Esophagus squamous epithelium (tissue), 5 donors: ENCODE measurements around the gene RSPH9. TPM values are rescaled to one million over a fixed set of nuclear protein-coding genes. Genes with fewer than 3 reads are reported as not detected.

Experiments
- DNase-seq: peaks from one replicate; lab custom pipeline; 2025; lab: John Stamatoyannopoulos, UW
- H3K27ac ChIP-seq, 4 donors: fragments of 200-600 bp; sonication (generic); one replicate each; pipeline ENCODE4 v1.5.1; 2016 to 2019; ENCODE audit warnings: mild to moderate bottlenecking in 1 of 4
- H3K27me3 ChIP-seq, 4 donors: fragments of 200-600 bp; sonication (generic); 1 replicate in 3 of 4; 2 replicates in 1 of 4; pipeline versions ENCODE4 v1.5.1 to v1.6.0; 2017 to 2021; ENCODE audit warnings: antibody characterized with exemption in 1 of 4
- H3K36me3 ChIP-seq, 3 donors: fragments of 200-600 bp; sonication (generic); one replicate each; pipeline ENCODE4 v1.5.1; 2016 to 2019
- H3K4me1 ChIP-seq, 3 donors: fragments of 200-600 bp; sonication (generic); one replicate each; pipeline ENCODE4 v1.5.1; 2017 to 2019
- H3K4me3 ChIP-seq, 4 donors: fragments of 200-600 bp; sonication (generic); 1 replicate in 3 of 4; 2 replicates in 1 of 4; pipeline ENCODE4 v1.5.1; 2016 to 2019; ENCODE audit warnings: mild to moderate bottlenecking in 2 of 4, moderate library complexity in 1 of 4
- H3K9me3 ChIP-seq, 3 donors: fragments of 200-600 bp; sonication (generic); one replicate each; pipeline ENCODE4 v1.5.1; 2016 to 2019
- POLR2A ChIP-seq, 4 donors: fragments of 450-650 bp; IDR thresholded peaks; one replicate each; pipeline ENCODE4 v1.6.1; 2017; ENCODE audit warnings: antibody characterized with exemption in 4 of 4, mild to moderate bottlenecking in 4 of 4, moderate library complexity in 3 of 4
- WGBS, 2 donors: methylation state at CpG; one replicate each; pipeline ENCODE4 v1.1.5; 2018; 5-methylcytosine and 5-hydroxymethylcytosine counted together
- intact Hi-C: fragments of 100-400 bp; cut with DNase I; formaldehyde crosslinking; loops from one replicate; pipeline ENCODE4 v1.15.0; 2022
- total RNA-seq, 4 donors: library from RNA; depleted of rRNA; stranded (reverse); fragments of >200 nt; gene quantifications; one replicate each; pipeline ENCODE4 v1.1.0, GENCODE V29; 2016
- TF ChIP-seq, protein P1 (sequence below), 6 experiments: fragments of 450-650 bp in 4 of 6; fragments of 200-600 bp in 2 of 6; sonication (generic) in 2 of 6; IDR thresholded peaks; one replicate each; pipeline ENCODE4 v1.5.1; 2016 to 2019; ENCODE audit warnings: antibody characterized with exemption in 6 of 6, mild to moderate bottlenecking in 4 of 6, moderate library complexity in 4 of 6
- donor health status: DM: yes; HTN: yes; CAD: no.

The RSPH9 gene
- total RNA-seq, 4 donors from 2014 or later, result 0.15 to 0.38 TPM; not detected in 2

DNA sequence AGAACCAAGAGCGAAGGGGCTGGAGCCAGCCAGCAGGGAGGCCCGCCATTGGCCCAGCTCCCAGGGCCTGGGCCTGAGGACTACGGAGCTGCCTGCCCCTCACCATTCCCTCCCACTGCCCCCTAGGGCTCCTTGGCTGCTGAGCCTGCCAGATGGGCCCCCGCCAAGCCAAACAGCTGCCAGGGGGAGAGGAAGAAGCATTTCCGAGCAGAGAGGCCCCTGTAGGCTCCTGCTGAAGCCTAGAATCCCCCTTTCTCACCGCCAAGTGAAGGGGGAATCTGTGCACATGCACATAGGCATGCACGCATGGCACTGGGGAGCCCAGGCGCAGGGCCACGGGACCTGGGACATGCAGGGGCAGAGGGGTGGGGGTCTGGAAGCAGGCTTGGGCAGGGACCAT lies 71.3 kb downstream of the RSPH9 start:
- Histone ChIP-seq H3K36me3 (no peaks in the 10 kb centered on the region), H3K27ac (peak overlapping the region in 2 of 4 donors; percentile 23 to 70), H3K27me3 (peaks cover 0 to 5% (median 0%) of the 10 kb centered on the region in 4 donors), H3K4me3 (no peak overlapping the region), H3K4me1 (peaks cover 0 to 29% (median 14%) of the 10 kb centered on the region in 3 donors), H3K9me3 (no peaks in the 10 kb centered on the region)
- DNase-seq, result no peak
- WGBS, 2 donors, result 0 to 62% methylated on average over 1 to 2 of the region's 9 CpGs
- TF ChIP-seq, protein P1, sequence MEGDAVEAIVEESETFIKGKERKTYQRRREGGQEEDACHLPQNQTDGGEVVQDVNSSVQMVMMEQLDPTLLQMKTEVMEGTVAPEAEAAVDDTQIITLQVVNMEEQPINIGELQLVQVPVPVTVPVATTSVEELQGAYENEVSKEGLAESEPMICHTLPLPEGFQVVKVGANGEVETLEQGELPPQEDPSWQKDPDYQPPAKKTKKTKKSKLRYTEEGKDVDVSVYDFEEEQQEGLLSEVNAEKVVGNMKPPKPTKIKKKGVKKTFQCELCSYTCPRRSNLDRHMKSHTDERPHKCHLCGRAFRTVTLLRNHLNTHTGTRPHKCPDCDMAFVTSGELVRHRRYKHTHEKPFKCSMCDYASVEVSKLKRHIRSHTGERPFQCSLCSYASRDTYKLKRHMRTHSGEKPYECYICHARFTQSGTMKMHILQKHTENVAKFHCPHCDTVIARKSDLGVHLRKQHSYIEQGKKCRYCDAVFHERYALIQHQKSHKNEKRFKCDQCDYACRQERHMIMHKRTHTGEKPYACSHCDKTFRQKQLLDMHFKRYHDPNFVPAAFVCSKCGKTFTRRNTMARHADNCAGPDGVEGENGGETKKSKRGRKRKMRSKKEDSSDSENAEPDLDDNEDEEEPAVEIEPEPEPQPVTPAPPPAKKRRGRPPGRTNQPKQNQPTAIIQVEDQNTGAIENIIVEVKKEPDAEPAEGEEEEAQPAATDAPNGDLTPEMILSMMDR (IDR thresholded peaks at IDR 0.05), result no peak
- no peak for TF ChIP-seq POLR2A (IDR thresholded peaks at IDR 0.05)
- intact Hi-C loops, result no loop called here

DNA sequence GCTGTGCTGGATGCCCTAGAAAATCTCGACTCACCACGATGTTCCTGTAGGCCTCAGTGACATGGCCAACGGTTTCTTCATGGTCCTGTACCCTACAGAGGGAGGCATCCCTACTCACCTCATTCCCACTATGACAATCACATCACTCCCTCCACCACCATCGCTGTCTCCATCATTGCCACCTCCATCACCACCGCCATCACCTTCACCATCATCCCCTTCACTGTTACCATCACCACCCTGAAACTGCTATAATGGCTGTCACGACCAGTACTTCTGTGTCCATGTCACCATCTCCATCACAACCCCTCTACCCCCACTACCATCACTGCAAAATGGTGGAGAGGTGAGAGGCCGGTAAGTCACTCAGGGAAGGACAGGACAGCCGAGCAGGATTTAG lies 72.6 kb downstream of the RSPH9 start:
- Histone ChIP-seq H3K9me3 (no peaks in the 10 kb centered on the region), H3K27me3 (peaks cover 0 to 5% (median 0%) of the 10 kb centered on the region in 4 donors), H3K4me1 (peaks cover 0 to 29% (median 14%) of the 10 kb centered on the region in 3 donors), H3K27ac (peak overlapping the region in 2 of 4 donors; percentile 25 to 72), H3K4me3 (no peak overlapping the region), H3K36me3 (no peaks in the 10 kb centered on the region)
- no peak for DNase-seq
- intact Hi-C loops, result no loop called here
- 82 to 88% methylated on average over 6 to 7 of the region's 8 CpGs for WGBS, 2 donors
- TF ChIP-seq, protein P1 (IDR thresholded peaks at IDR 0.05), result no peak
- no peak for TF ChIP-seq POLR2A (IDR thresholded peaks at IDR 0.05)

DNA sequence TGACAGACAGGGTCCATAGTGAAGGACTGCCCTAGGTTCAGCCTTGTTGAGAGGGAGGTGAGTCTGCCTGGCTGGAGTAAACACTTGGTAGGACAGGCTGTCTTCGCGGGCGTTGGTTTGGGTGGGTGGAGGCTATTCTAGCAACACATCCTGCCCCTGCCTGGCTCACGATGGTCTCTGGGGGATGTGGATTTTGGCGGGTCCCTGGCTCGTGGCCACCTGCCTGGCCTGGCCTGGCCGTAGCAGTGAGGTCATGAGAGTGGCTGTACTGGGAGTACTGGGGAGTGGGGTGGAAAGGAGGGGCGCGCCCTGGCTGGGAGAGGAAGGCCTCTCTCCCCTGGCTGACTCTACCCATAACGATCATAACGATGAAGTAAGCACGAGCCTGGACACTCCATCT lies 73.0 kb downstream of the RSPH9 start:
- Histone ChIP-seq H3K36me3 (no peaks in the 10 kb centered on the region), H3K4me1 (peaks cover 0 to 29% (median 14%) of the 10 kb centered on the region in 3 donors), H3K27me3 (peaks cover 0 to 5% (median 0%) of the 10 kb centered on the region in 4 donors), H3K4me3 (no peak overlapping the region), H3K9me3 (no peaks in the 10 kb centered on the region), H3K27ac (peak overlapping the region in 3 of 4 donors; percentile 34 to 72 (median 50))
- no peak for TF ChIP-seq POLR2A (IDR thresholded peaks at IDR 0.05)
- TF ChIP-seq, protein P1 (IDR thresholded peaks at IDR 0.05), result no peak
- no peak for DNase-seq
- WGBS, 2 donors, result 95% methylated on average over 4 of the region's 12 CpGs; no CpG with 5 or more reads in 1 of the 2 donors
- intact Hi-C loops, result no loop called here

DNA sequence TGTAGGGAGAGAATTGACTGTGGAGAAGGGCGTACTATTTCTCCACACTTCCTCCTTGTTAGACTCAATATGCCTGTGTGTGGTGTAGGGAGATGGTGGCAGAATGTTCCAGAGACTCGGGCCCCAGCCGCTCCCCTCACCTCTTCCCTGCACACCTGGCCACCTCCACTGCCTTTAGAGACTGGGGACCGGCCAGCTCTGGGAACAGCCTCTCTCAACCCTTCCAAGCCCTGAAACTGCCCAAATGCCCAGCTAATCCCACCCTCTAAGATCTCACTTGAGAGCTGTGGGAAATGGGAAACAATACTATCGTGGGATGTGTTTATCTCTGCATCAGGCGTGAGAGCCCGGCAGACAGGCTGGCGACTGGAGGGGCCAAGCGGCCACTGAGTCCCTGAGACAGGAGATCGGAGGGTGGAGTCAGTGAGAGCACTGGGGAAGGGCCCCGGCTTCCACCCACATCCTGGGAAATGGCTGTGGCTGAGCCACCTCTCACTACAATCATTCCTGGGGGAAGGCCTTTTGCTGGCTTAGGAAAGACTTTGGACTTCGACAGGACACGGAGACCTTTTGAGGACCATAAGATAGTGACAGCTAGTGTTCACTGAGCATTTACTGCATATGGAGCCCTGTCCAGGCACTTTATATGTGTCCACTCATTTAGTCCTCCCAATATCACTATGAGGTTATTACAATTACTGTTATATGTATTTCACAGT lies 73.7 kb downstream of the RSPH9 start:
- TF ChIP-seq, protein P1 (IDR thresholded peaks at IDR 0.05), result no peak
- TF ChIP-seq POLR2A (IDR thresholded peaks at IDR 0.05), result no peak
- Histone ChIP-seq H3K4me1 (peaks cover 0 to 31% (median 15%) of the 10 kb centered on the region in 3 donors), H3K27me3 (peaks cover 0 to 5% (median 0%) of the 10 kb centered on the region in 4 donors), H3K9me3 (no peaks in the 10 kb centered on the region), H3K36me3 (no peaks in the 10 kb centered on the region), H3K27ac (peak overlapping the region in 3 of 4 donors; percentile 34 to 72 (median 50)), H3K4me3 (no peak overlapping the region)
- no peak for DNase-seq
- WGBS, 2 donors, result 81 to 86% methylated on average over 5 to 11 of the region's 13 CpGs
- intact Hi-C loops, result no loop called here

DNA sequence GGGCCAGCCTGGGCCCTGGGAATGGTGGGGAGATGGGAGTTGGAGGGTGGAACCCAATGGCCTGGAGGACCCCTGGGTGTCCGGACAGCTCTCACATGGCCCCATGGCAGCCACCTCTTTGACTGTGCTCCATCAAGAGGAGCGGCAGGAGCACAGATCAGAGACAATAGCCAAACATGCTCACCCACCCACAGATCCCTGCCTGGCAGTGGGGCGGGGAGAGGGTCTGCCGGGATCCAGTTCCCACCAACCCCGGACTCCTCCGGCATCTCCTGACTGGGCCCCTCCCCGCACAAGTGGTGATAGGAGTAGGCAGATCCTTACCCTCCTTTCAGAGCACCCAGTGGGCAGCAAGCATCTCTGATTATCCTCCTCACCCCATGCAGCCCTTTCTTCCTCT lies 74.7 kb downstream of the RSPH9 start:
- 85 to 89% methylated on average over 6 of the region's 7 CpGs for WGBS, 2 donors
- H3K27ac ChIP-seq, result no peak overlapping the region
- H3K9me3 ChIP-seq, result no peaks in the 10 kb centered on the region
- peaks cover 1 to 40% (median 22%) of the 10 kb centered on the region in 3 donors for H3K4me1 ChIP-seq
- intact Hi-C loops, result no loop called here
- no peak for TF ChIP-seq POLR2A (IDR thresholded peaks at IDR 0.05)
- TF ChIP-seq, protein P1 (IDR thresholded peaks at IDR 0.05), result no peak
- no peak overlapping the region for H3K4me3 ChIP-seq
- H3K36me3 ChIP-seq, result no peaks in the 10 kb centered on the region
- no peak for DNase-seq
- H3K27me3 ChIP-seq, result peaks cover 0 to 5% (median 0%) of the 10 kb centered on the region in 4 donors
